NCI-H187 treated with DMSO at 0.1 percent for 48 hours (cell line): ENCODE data around the gene CACNA1I.

Source experiments
- DNase-seq: peaks from one replicate; lab custom pipeline; 2025; lab: John Stamatoyannopoulos, UW

Gene CACNA1I

DNA sequence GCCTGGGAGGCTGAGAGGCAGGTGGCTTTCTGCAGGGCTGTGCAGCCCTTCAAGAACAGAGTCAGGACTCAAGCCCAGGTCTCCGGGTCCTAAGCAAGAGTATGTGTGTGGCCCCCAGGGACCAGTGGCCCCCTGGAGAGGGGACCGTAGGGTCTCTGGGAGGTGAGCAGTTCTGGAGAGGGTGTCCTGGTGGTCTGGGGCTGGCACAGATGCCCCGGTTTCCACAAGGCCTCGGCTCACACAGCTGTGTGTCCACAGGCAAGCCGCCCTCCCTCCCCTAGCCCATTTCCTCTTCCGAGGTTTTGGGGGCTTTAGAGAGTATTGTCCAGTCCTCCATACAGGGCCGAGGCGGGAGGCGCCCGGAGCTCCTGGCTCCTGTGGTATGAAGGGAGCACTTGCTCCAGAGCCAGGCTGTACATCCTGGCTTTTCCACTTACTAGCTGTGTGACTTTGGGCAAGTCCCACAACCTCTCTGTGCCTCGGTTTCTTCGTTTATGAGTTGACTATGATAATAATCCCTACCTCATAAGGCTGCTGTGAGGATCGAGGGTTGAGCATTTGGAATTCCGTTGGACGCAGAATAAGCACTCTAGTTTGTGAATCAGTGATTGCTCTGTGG is 34.6 kb upstream of the CACNA1I start:
- DNase-seq: no peak

DNA sequence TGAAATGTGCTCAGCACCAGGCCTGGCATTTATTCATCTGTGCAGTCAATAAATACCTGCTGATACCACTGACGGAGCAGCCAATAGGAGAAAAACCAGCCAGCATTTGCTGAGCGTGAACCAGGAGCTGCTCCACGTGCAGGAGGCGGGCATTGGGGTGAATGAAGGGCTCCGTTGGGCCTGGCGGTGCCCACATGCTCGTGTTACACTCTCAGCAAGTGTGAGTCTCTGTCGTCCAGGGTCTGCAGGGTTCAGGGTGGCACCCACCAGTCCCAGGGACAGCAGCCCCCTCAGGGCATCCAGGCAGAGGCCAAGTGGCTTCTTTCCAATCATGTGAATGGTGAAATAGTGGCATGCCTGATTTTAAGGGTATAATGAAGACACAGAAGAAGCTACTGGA is 33.8 kb upstream of the CACNA1I start:
- DNase-seq: no peak

DNA sequence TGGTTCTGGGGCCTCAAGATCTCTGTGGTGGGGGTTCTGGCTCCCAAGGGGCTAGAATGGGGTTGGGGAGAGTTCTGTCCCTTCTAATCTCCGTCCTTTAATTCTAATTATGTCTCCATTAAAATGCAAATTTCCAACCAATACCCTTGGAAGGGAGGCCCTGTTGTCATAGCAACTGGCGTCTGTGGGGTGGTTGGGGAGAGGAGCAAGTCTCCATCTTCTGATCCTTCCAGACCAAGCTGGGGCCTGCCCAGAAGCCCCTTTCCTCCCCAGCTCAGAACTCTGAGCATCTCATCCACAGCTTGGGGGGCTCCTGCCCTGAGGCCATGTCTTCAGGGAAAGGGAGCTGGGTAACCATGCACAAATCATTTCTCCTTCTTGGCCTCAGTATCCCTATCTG is 32.6 kb upstream of the CACNA1I start:
- no peak for DNase-seq

DNA sequence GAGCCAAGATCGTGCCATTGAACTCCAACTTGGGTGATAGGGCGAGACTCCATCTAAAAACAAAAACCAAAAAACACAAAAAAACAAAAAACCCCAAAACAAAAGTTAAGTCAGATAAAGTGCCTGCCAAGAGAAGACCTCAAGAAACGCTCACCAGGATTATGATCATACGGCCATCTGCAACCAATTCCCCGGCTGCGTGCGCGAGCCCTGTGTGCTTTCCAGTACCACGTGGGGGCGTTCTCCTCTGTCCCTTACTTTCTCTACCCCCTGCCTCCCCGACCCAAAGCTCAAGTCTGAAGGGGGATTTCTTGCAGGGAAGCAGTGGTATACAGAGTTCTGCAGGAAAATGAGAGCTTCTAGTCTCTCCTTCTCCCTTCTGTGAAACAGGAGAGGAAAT is 27.5 kb upstream of the CACNA1I start:
- DNase-seq: no peak

DNA sequence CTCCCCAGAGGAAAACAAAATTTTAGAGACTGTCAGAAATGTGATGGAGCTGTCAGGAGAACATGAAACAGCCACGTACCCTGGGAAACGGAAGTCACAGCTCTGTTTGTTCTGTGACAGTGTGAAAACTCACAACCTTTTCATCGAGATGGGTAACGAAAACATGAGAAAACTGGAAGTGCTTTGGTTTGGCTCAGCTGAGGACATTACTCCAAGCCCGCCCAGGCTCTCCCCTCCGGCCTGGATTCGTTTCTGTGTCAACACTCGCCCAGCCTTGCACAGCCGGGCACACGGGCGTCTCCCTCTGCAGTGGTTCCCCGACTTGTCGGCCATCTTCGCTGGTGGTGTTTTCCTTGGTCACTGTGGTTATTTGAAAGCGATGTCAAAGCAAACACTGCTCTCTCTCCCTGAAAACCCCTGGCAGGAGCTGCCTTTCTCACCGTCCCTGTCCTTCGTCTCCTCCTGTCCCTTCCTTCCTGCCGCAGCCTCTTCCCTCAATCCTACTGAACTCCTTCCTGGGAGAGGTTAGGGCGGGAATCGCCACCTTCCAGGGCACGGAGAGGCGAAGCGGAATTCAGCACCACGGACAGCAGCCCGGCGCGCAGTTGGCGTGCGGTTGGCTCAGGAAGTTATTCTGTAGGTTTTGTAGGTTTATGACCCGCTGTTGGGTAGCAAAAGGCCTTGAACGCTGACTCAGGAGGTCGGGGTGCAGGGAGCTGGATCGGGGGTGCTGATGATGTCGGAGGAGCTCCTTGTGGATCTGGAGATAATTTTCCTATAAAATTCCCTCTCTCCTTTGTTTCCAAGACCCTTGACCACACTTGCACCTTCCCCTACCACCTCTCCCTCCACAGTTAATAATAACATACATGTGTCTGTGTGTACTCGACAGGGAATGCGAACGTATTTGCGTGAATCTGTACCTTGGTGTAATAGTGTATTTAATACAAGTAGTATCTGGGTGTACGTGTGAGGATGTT is 24.9 kb upstream of the CACNA1I start:
- DNase-seq: no peak

DNA sequence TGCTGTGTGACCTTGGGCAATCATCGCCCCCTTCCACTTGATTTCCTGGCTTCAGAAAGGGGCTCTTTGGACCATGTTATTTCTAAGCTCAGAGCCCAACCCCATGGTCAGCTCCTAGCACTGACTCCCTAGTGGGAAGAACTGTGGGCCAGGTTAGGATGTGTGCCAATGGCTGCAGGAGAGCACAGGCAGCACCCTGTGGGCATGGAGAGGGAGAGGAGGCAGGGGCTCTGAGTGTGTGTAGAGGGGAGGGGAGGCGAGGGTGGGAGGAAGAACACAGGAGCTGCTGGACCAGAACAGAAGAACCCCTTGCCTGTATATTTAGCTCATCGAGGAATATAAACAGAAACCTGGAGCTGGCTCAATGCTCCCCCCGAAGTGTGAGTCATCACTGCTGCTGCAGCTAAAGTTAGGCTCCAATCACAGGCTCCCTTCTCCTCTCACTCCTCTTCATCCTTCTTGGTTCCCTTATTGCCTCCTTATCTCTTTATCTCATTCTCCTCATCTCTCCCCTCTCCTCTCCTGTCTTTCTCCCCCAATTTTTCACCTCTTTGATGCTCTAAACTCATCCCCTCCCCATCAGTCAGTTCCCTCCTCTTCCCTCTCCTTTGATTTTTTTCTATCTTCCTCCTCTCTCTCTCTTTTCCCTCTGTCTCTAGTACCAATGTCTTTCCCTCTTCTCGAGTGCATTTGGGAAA is 23.5 kb upstream of the CACNA1I start:
- no peak for DNase-seq

DNA sequence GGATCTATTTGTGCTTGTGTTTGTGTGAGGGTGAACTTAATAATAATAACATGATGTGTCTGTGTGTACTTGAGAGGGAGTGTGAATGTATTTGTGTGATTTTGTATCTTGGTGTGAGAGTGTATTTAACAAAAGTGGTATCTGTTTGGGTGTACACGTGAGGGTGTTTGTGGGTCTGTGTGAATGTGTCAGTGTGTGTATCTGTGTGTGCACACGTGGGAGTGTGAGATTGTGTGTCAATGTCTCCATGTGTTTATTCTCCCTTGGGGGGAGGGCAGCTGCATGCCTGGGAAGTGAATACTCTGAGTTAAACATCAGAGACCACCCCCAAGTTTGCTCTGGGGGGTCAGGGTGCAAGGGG is 23.0 kb upstream of the CACNA1I start:
- DNase-seq: no peak

DNA sequence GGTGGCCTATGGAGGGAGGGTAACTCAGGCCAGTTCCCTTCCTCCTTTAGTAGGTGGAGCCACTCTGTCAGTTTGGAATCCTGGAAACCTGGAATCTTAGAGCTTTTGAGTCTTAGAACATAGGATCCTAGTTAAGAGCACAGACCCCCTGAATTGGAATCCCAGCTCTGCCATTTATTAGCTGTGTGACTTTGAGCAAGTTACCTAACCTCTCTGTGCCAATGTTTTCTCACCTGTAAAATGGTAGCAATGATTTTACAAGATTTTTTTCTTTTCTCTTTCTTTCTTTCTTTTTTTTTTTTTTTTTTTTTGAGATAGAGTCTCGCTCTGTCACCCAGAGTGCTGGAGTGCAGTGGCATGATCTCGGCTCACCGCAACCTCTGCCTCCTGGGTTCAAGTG is 17.1 kb upstream of the CACNA1I start:
- DNase-seq: no peak

DNA sequence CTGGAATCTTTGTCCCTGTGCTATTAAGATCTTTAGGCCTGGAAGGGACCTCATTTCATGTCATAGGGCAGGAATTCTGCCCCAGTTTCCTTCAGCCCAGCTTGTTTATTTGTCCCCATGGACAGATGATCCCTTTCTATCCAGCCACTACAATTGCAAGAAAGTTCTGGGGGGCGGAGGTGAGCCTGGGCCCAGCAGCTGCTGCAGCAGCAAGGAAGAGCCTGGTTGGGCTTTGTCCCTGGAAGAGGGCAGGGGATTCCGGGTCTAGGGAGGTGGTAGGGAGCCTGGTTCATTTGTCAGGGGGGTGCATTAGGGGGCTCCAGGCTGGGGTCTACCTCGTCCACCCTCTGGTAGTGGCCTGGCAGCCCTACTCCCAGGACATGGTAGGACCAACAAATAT is 16.4 kb upstream of the CACNA1I start:
- DNase-seq: no peak

DNA sequence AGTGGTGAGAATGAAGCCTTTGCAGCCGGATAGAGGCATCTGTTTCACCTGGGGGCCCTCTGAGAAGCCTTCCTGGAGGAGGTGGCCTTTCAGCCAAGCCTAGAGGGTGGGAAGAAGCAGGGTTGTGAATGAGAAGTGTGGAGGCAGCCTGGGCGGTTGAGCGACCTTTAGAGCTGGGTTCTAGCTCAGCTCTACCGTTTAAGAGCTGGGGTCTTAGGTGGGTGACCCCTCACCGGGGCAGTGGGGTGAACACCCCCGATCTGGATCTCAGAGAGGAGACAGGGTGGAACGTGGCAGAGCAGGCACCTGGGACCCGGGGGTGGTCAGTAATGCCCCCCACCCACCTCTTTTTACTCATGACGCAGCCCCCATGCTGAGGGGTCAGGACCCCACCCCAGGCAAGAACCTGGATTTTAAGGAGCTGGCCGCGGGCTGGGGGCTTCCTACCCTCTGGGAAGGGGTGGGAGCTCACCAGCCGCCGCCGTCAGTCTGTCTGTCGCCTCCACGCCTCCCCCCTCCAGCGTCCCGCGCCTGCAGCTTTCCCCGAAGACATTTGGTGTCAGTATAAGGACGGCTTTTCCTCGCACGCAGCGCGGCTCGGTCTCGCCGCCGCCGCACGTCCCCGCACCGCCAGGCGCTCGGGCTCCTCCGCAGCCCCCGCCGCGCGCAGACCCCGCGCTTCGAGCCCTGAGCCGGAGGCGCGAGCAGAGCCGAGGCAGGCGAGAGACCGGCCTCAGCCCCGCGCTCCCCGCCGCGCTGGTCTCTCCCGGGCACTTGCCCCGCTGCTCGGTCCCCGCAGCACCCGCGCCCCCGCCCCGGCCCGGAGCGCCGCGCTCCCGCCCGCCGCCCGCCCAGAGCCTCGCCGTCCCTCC is 13.3 kb upstream of the CACNA1I start:
- no peak for DNase-seq

DNA sequence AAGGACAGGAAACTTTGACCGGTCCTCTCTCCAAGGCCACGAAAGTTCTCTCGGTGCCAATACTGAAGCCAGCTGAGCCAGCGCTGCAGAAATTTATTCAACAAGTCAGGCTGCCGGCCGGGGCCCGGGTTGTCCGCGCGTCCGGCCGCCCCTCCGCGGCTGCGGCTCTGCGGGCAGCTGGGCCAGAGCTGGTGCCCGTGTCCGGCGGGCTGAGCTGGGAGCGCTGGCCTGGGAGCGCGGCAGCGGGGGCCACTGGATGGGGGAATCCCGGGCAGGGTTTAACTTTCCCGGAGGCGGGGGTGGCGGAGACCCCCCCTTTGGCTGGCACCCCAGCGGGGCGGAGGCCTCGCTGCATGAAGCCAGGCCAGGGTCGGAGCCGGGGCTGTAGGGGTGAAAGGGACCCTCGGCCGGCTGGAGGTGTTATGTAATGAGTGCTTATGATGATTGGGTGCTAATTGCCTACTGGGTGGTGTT is 12.3 kb upstream of the CACNA1I start:
- DNase-seq: no peak

DNA sequence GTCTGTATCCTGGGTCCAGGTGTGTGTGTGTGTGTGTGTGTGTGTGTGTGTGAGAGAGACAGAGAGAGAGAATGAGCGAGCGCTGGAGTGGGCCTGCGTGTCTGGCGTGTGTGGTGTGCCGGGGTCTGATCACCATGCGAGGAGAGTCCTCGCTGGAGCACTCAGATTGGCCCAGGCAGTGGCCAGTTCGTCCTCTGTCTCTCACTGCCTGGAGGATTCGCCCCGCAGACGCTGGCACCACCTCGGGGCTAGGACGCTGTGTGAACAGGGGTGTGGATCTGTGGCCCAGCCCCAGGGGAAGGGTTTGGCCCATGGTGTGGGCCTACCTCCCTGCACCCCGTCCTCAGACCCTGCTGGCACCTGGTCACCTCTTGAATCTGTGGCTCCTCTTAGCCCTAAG is 11.6 kb upstream of the CACNA1I start:
- DNase-seq: no peak

DNA sequence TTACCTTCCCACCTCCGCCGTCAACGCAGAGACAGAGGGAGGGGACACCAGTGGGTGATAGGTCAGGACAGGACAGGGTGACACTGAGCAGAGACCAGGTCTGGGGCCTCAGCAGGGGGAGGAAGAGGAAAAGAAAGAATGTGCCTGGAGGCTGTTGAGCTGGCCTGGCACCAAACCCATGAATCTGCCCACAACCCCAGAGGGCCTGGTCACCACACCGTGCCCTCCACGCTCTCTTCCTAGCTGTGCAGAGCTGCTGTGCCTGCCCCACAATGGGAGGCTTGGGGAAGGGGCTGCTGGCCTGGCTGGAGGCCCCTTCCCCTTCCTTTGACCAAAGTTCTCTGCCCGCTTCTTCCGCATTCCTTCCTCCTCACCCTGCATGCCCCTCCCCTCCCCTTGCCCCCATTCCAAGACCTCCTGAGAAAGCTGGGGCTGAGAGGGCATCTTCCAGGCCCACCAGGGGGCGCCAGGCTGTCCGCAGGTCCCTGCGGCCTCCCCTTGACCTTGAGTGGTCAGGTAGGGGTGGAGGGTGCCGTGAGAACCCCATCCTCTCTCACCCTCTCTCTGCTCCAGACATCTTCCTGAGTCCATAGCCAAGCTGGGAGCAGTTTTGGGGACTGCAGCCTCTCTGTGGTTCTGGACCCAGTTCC is 11.0 kb upstream of the CACNA1I start:
- no peak for DNase-seq

DNA sequence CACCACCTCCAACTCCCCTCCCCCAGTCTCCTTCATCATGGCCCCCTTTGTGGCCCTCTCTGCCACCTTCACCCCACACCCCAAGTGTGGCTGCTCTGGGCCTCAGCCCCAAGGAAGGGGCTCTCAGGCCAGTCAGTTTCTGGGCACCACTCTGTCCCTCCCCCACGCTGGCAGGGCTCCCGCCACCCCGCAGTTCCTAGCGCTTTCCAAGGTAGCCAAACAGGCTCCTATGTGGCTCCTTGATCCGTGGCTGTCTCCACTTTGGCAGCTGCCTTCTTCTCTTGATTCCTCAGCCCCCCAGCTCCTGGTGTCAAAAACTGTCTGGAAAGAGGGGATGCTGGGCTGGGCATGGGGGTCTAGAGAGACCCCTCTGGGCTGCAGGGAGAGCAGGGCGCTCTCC is 10.4 kb upstream of the CACNA1I start:
- DNase-seq: no peak

DNA sequence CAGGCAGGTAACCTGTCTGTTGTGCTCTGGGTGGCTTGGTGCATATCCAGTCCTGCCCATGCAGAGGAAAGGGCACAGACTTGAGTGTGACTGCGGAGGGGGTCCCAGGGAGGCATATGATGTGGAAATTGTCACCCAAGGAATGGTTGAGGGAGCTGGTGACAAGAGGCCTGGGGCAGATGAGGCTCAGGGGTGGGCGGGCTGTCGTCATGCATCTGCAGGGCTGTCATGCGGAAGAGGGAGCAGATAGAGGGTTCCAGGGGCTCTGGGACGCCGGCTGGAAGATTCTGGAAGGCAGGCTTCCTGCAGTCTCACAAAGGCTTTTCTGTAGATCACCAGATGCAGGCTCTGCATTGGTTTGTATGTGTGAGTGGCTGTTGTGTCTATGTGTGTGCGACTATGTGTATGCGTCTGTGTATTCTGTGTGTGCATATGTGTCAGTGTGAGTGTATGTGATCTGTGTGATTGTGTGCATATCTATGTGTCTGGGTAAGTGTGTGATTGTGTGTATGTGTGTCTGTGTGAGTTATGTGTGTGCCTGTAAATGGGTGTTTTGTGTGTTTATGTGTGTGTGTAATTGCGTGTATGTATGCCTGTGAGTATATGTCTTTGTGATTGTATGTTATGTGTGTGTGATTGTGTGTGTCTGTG is 7.6 kb upstream of the CACNA1I start:
- DNase-seq: no peak

DNA sequence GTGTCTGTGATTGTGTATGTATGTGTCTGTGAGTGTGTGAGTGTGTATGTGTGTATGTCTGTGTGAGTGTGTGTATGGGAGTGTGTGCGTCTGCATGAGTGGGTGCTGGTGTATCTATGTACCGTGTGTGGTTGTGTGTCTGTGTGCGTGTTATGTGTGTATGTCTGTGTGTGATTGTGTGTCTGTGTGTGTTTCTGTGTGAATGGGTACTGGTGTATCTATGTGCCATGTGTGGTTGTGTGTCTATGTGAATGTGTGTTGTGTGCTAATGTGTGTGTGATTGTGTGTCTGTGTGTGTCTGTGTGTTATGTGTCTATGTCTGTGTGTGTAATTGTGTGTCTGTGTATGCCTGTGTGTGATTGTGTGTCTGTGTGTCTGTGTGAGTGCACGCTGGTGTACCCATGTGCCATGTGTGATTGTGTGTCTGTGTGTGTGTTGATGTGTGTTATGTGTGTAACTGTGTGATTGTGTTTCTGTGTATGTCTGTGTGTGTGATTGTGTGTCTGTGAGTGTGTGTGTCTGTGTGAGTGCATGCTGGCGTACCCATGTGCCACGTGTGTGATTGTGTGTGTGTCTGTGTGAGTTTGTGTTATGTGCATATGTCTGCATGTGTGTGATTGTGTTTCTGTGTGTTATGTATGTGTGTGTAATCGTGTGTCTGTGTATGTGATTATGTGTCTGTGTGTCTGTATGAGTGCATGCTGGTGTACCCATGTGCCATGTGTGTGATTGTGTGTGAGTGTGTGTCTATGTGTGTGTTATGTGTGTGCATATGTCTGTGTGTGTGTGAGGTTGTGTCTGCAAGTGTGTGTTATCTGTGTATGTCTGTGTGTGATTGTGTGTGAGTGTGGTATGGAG is 6.8 kb upstream of the CACNA1I start:
- no peak for DNase-seq

DNA sequence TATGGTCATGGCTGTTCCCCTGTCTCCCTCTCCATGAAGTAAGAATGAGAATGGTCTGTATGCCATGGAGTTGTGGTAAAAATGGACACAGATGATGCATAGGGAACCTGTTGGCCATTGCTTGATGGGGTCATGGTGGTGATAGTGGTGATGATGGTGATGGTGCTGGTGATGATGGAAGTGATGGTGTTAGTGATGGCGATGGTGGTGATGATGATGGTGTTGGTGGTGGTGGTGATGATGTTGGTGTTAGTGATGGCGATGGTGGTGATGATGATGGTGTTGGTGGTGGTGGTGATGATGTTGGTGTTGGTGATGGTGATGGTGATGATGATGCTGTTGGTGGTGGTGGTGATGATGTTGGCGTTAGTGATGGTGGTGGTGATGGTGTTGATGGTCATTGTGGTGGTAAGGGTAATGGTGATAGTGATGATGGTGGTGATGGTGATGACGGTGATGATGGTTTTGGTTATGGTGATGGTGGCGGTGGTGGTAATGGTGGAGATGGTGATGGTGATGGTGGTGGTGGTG is 5.1 kb upstream of the CACNA1I start:
- DNase-seq: no peak

DNA sequence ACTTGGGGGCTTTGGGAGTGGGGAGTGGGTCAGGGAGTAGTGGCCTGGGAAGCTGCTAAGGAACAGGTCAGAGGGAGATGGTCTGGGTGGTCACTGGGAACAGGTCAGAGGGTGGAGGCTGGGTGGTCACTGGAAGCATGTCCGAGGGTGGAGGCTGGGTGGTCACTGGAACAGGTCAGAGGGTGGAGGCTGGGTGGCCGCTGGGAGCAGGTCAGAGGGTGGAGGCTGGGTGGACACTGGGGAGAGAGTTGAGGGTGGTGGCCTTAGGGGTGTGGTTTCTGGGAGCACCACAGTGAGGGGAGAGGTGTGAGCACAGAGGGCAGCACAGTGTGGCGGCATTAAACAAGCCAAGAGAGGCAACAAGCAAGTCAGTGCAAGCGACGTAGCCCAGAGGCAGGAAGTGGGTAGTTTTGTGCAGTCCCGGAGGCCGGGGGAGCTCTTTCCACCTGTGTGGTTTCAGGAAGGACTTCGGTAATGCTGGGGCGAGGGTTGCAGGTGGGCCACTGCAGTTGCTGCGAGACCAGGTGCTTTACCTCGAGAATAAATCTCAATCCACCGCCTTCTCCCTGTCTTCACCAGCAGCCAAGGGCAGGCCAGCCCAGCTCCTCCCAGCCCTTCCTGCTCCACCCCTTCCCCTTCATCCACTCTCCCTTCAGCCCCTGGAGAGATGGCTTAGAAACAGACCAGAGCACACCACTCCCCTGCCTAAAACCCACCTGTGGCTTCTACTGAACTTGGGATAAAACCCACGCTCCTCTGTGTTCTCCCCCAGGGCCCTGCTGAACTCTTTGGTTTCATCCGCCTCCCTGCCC is 3.2 kb upstream of the CACNA1I start:
- DNase-seq: no peak
